Frontal cortex (tissue), 4 donors: Measurements from ENCODE around the gene MRI1. TPM values are rescaled to one million over a fixed set of nuclear protein-coding genes. Genes with fewer than 3 reads are reported as not detected.

ENCODE experiments used
- DNase-seq, 2 donors: peaks; one replicate each; pipeline ENCODE4 v3.0.0; 2012; ENCODE audit warnings: low spot score in 2 of 2
- FAIRE-seq: peaks from 2 replicates; lab custom pipeline; 2012; peaks lifted over from hg19 to GRCh38; lab: Jason Lieb, UNC
- small RNA-seq: library from RNA; depleted of rRNA; stranded (forward); fragments of <200 nt; gene quantifications from one replicate; pipeline ENCODE3, GENCODE V24; 2014
- total RNA-seq: library from RNA; depleted of rRNA; stranded (reverse); fragments of >200 nt; gene quantifications from one replicate; pipeline ENCODE4 v1.2.3, GENCODE V29; 2014
- donor health status: control.
- donor health status: control.
- donor health status: control.

The MRI1 gene
- total RNA-seq, 1 donor from 2014 or later: 15.9 TPM

DNA sequence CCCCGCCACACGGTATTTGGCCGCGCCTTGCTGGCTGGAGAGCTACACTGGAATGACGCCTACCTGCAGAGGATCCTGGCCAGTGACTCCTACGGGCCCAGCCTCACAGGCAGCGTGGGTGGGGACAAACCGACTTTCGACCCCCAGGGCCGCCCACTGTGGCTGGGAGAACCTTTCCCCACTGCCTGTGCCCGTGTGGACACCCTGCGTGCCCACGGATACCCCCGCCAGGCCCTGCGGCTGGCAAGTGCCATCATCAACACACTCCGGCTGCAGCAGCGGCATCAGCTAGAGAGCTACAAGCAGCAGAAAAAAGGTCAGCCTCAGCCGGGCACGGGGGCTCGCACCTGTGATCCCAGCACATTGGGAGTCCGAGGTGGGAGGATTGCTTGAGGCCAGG is 50.2 kb downstream of the MRI1 start:
- no peak for FAIRE-seq
- no peak for DNase-seq

DNA sequence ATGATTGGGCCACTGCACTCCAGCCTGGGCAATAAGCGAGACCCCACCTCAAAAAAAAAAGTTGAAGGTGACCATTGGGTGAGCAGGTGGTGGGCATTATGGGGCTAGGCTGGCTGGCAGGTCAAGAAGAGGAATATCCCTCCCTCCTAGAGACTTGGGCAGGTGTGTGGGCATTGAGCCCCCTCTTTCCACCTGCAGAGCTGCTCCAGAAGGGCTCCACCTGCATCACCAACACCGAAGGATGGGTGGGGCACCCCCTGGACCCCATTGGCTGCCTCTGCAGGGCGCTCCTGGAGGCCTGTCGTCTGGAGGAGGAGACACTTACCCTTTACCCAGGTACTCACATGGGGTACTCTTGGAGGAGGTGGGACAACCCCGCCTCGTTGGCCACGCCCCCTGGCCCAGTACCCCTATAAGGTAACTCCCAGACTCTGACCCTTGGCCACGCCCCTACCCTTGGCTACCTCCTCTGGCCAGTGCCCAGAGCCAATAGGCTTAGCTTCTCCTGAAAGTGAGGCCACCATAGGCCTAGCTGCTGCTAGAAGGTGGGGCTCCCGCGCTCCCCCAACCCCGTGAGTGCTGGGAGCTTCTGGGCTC is 52.8 kb downstream of the MRI1 start:
- no peak for FAIRE-seq
- DNase-seq: no peak

DNA sequence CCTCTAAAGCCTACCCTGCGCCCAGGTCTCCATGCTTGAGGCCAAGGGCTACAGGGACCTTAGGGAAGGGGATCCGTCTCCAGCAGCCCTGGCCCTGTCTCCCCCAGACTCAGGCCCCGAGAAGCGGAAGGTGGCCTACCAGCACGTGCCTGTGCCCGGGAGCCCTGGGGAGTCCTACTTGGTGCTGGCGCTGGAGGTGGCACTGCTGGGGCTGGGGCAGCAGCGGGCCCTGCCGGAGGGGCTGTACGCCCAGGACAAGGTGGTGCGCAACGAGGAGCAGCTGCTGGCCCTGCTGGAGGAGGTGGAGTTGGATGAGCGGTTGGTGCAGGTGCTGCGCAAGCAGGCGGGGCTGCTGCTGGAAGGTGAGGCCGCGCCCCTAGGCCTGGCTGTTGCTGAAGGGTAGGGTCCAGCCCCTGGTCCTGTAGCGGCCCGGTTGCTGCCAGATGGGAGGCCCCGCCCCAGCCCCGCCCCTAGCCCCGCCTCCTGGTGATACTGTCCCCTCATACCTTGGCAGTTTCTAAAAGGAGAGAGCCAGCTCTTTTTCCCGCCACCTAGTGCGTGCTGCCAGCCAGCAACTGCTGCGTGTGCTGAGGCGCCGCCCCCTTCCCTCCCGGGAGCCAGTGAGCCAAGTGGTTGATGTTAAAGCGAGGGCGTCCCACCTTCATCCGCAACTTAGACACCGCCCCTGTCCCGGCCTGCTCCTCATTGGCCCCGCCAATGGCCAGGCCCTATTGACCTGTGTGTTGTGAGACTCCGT is 53.5 kb downstream of the MRI1 start:
- DNase-seq (no peak), FAIRE-seq (no peak)

DNA sequence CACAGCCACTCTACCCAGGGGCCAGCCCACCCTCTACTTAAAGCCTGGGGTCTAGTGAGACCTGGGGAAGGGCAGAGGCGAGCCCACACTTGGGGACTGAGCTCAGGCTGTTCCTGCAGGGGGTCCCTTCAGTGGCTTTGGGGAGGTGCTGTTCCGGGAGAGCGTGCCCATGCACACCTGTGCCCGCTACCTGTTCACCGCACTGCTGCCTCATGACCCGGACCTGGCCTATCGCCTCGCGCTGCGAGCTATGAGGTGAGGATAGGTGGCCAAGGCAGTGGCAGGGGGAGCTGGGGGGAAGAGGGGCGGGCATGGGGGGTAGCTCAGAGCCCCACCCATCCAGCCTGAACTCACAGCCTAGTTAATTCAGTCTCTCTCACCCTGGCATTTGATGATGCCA is 54.9 kb downstream of the MRI1 start:
- FAIRE-seq: no peak
- no peak for DNase-seq

DNA sequence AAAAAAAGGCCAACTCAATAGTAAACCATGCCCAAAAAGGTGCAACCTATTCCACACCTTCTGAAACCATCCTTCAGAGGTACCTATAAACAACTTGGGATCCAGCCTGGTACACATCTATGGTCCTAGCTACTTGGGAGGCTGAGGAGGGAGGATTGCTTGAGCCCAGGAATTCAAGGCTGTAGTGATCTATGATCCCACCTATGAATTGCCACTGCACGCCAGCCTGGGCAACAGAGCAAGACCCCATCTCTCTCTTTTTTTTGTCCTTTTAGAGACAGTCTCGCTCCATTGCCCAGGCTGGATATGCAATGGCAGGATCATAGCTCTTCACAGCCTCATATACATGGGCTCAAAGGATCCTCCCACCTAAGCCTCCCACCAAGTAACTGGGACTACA is 57.0 kb downstream of the MRI1 start:
- DNase-seq (no peak), FAIRE-seq (no peak)

DNA sequence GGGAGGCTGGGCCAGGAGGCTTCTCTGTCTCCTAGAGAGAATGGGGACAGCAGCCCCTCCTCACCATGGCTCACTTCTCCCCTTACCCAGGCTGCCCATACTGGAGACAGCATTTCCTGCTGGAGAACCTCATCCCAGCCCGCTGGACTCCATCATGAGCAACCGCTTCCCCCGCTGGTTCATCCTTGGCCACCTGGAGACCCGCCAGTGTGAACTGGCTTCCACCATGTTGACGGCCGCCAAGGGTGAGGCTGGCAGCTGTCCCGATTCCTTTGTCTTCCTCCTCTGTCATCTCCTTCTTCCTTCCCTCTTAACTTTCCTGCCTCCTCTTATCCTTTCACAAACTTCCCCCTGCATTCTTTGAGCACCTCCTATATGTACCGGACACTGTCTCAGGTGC is 58.9 kb downstream of the MRI1 start:
- FAIRE-seq: no peak
- DNase-seq: no peak

Small RNAs within 50 kb of the gene (small RNA-seq; reads per million reads assigned to genes)
- not detected for gene RN7SL619P

Other genes starting within 250 kb of the MRI1 start
- gene C19orf53, start 9.9 kb downstream of the MRI1 start, total RNA-seq: 20.8 TPM
- gene ZSWIM4, start 30.9 kb downstream of the MRI1 start, total RNA-seq: 6.9 TPM
- 3.7 TPM for gene NANOS3, start 112.6 kb downstream of the MRI1 start, total RNA-seq
- 13.0 TPM for gene BRME1, start 141.6 kb downstream of the MRI1 start, total RNA-seq
- gene CC2D1A, start 141.7 kb downstream of the MRI1 start, total RNA-seq: 10.2 TPM
- 0.41 TPM for gene PODNL1, start 173.9 kb downstream of the MRI1 start, total RNA-seq
- 13.0 TPM for gene DCAF15, start 188.0 kb downstream of the MRI1 start, total RNA-seq
- 1.2 TPM for gene RFX1, start 241.8 kb downstream of the MRI1 start, total RNA-seq